HepG2 (cell line): ENCODE results near the gene METTL16. TPM values are rescaled to one million over a fixed set of nuclear protein-coding genes. Genes with fewer than 3 reads are reported as not detected.

Experiments
- ATF1 ChIP-seq: IDR thresholded peaks from 2 replicates; pipeline ENCODE4 v1.6.1; 2016; ENCODE audit warnings: mild to moderate bottlenecking, control low read depth
- KAT7 ChIP-seq: IDR thresholded peaks from 2 replicates; pipeline ENCODE4 v1.6.1; 2018; ENCODE audit warnings: borderline replicate concordance, missing compliant biosample characterization
- SIX1 ChIP-seq: sonication (generic); formaldehyde crosslinking; IDR thresholded peaks from 2 replicates; pipeline ENCODE4 v1.4.0; 2020; ENCODE audit warnings: missing genetic modification reagents, borderline replicate concordance
- ZFX ChIP-seq: sonication (generic); formaldehyde crosslinking; IDR thresholded peaks from 2 replicates; pipeline ENCODE4 v1.4.0; 2020; ENCODE audit warnings: mild to moderate bottlenecking, low read depth, missing genetic modification reagents, moderate library complexity
- ZFY ChIP-seq: sonication (generic); formaldehyde crosslinking; IDR thresholded peaks from 2 replicates; pipeline ENCODE4 v1.4.0; 2020; ENCODE audit warnings: missing genetic modification reagents
- ZNF446 ChIP-seq: sonication (generic); formaldehyde crosslinking; IDR thresholded peaks from 2 replicates; pipeline ENCODE4 v1.5.0; 2020; ENCODE audit warnings: mild to moderate bottlenecking, missing genetic modification reagents
- ZNF572 ChIP-seq: sonication (generic); formaldehyde crosslinking; IDR thresholded peaks from 2 replicates; pipeline ENCODE4 v1.5.1; 2020; ENCODE audit warnings: mild to moderate bottlenecking, missing genetic modification reagents
- polyA plus RNA-seq, 8 experiments: library from polyadenylated mRNA; depleted of rRNA in 3 of 8; stranded (reverse) in 7 of 8; unstranded in 1 of 8; fragments of >200 nt; fragmentation: Illumina TruSeq in 4 of 8; extraction: Trizol in 4 of 8; gene quantifications; 2 replicates each; pipeline versions ENCODE4 v1.2.1 to v1.2.3, GENCODE V29; 2011 to 2016; ENCODE audit warnings: low read depth in 4 of 8, missing spikeins in 1 of 8, mixed read lengths in 1 of 8; ENCODE audit not compliant: insufficient read depth in 1 of 8
- total RNA-seq, 5 experiments: library from RNA; depleted of rRNA; stranded (reverse); fragments of >200 nt; fragmentation: Illumina TruSeq; extraction: Trizol; gene quantifications; 2 replicates each; pipeline ENCODE4 v1.2.3, GENCODE V29; 2016; ENCODE audit warnings: low read depth in 1 of 5
- TF ChIP-seq, protein P1 (sequence below): sonication (generic); formaldehyde crosslinking; IDR thresholded peaks from 2 replicates; pipeline ENCODE4 v1.5.1; 2020; ENCODE audit warnings: mild to moderate bottlenecking, moderate library complexity, missing genetic modification reagents
- TF ChIP-seq, protein P2 (sequence below): sonication (generic); formaldehyde crosslinking; IDR thresholded peaks from 2 replicates; pipeline ENCODE4 v1.4.0; 2020; ENCODE audit warnings: low read depth, mild to moderate bottlenecking, missing genetic modification reagents
- TF ChIP-seq, protein P3 (sequence below): sonication (generic); formaldehyde crosslinking; IDR thresholded peaks from 2 replicates; pipeline ENCODE4 v1.4.0; 2020; ENCODE audit warnings: missing genetic modification reagents
- TF ChIP-seq, protein P4 (sequence below): sonication (generic); formaldehyde crosslinking; IDR thresholded peaks from 2 replicates; pipeline ENCODE4 v1.8.0; 2022; ENCODE audit warnings: mild to moderate bottlenecking, missing genetic modification reagents; ENCODE audit not compliant: insufficient replicate concordance
- TF ChIP-seq, protein P5 (sequence below): sonication (generic); formaldehyde crosslinking; IDR thresholded peaks from 2 replicates; pipeline ENCODE4 v1.5.1; 2020; ENCODE audit warnings: mild to moderate bottlenecking, missing genetic modification reagents, borderline replicate concordance
- TF ChIP-seq, protein P6 (sequence below): sonication (generic); formaldehyde crosslinking; IDR thresholded peaks from 2 replicates; pipeline ENCODE4 v1.8.1; 2022; ENCODE audit warnings: low read depth, mild to moderate bottlenecking, missing genetic modification reagents
- TF ChIP-seq, protein P7 (sequence below): sonication (generic); formaldehyde crosslinking; IDR thresholded peaks from 2 replicates; pipeline ENCODE4 v1.4.0; 2020; ENCODE audit warnings: mild to moderate bottlenecking, missing genetic modification reagents, borderline replicate concordance

The METTL16 gene
- total and polyA plus RNA-seq, 2 of the 13 experiments (the other 11 are each of a cell fraction or from before 2014, with no cell fraction given) = 11.6 to 18.5 TPM

DNA sequence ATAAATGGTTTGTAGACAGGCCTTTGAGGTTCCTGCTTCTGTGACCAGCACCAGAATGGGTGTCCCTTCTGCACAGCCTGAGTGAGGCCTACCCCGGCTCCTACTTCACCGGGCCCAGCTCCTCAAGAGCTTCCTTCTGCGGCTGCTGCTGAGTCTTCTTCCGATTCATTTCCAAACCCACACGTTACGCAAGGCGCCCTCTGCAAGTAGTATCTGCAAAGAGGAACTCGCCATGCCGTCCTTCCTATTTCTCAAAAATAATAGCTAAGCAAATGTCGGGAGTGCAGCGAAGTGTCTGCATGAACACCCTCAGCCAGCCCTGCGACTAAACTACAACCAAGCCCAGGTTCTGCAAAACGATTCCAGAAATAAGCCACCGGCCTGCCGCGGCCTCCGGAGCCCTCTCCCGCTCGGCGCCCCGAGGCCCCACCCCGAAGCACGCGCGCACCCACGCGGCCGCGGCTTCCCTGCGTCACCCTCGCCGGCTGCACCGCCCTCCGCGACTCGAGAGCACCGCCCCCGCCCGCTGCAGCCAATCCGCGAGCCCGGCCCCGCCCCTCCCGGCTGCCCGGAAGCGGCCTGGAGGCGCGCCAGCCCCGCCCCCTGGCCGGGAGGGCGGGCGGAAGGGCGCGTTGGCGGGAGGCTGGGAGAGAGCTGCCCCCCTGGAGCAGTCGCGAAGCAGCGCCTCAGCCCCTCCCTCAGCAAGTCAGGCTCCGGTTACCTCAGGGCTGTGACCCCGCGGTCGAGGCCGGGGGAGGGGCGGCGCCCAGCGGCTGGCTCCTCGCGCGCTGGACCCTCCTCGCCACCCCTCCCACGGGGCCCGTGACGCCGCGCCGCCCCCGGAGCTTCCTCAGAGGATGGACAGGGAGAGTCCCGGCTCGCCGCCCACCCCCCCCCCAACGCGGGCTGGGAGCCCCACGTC lies 119.2 kb downstream of the METTL16 start (continued):
- TF ChIP-seq ATF1 (no peak), ZNF572 (no peak), ZFX (CRISPR knock-in tag) (peak; percentile 58), SIX1 (CRISPR knock-in tag) (peak; percentile 45; the same call in 1 of the 2 replicates), ZNF446 (no peak), KAT7 (CRISPR knock-in tag) (0 out of 2 replicates have a peak, but pooled peaks have one; percentile 15), ZFY (CRISPR knock-in tag) (peak; percentile 74)
- TF ChIP-seq, protein P1, sequence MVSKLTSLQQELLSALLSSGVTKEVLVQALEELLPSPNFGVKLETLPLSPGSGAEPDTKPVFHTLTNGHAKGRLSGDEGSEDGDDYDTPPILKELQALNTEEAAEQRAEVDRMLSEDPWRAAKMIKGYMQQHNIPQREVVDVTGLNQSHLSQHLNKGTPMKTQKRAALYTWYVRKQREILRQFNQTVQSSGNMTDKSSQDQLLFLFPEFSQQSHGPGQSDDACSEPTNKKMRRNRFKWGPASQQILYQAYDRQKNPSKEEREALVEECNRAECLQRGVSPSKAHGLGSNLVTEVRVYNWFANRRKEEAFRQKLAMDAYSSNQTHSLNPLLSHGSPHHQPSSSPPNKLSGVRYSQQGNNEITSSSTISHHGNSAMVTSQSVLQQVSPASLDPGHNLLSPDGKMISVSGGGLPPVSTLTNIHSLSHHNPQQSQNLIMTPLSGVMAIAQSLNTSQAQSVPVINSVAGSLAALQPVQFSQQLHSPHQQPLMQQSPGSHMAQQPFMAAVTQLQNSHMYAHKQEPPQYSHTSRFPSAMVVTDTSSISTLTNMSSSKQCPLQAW (CRISPR knock-in tag) = 0 out of 2 replicates have a peak, but pooled peaks have one; percentile 22
- TF ChIP-seq, protein P2, sequence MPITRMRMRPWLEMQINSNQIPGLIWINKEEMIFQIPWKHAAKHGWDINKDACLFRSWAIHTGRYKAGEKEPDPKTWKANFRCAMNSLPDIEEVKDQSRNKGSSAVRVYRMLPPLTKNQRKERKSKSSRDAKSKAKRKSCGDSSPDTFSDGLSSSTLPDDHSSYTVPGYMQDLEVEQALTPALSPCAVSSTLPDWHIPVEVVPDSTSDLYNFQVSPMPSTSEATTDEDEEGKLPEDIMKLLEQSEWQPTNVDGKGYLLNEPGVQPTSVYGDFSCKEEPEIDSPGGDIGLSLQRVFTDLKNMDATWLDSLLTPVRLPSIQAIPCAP (CRISPR knock-in tag) = no peak
- TF ChIP-seq, protein P3, sequence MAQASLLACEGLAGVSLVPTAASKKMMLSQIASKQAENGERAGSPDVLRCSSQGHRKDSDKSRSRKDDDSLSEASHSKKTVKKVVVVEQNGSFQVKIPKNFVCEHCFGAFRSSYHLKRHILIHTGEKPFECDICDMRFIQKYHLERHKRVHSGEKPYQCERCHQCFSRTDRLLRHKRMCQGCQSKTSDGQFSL = peak; percentile 34; the same call in 1 of the 2 replicates
- TF ChIP-seq, protein P4, sequence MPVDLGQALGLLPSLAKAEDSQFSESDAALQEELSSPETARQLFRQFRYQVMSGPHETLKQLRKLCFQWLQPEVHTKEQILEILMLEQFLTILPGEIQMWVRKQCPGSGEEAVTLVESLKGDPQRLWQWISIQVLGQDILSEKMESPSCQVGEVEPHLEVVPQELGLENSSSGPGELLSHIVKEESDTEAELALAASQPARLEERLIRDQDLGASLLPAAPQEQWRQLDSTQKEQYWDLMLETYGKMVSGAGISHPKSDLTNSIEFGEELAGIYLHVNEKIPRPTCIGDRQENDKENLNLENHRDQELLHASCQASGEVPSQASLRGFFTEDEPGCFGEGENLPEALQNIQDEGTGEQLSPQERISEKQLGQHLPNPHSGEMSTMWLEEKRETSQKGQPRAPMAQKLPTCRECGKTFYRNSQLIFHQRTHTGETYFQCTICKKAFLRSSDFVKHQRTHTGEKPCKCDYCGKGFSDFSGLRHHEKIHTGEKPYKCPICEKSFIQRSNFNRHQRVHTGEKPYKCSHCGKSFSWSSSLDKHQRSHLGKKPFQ (CRISPR knock-in tag) = no peak
- TF ChIP-seq, protein P5, sequence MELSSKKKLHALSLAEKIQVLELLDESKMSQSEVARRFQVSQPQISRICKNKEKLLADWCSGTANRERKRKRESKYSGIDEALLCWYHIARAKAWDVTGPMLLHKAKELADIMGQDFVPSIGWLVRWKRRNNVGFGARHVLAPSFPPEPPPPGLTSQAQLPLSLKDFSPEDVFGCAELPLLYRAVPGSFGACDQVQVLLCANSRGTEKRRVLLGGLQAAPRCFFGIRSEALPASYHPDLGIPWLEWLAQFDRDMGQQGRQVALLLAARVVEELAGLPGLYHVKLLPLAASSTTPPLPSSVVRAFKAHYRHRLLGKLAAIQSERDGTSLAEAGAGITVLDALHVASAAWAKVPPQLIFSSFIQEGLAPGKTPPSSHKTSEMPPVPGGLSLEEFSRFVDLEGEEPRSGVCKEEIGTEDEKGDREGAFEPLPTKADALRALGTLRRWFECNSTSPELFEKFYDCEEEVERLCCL (CRISPR knock-in tag) = no peak
- TF ChIP-seq, protein P6, sequence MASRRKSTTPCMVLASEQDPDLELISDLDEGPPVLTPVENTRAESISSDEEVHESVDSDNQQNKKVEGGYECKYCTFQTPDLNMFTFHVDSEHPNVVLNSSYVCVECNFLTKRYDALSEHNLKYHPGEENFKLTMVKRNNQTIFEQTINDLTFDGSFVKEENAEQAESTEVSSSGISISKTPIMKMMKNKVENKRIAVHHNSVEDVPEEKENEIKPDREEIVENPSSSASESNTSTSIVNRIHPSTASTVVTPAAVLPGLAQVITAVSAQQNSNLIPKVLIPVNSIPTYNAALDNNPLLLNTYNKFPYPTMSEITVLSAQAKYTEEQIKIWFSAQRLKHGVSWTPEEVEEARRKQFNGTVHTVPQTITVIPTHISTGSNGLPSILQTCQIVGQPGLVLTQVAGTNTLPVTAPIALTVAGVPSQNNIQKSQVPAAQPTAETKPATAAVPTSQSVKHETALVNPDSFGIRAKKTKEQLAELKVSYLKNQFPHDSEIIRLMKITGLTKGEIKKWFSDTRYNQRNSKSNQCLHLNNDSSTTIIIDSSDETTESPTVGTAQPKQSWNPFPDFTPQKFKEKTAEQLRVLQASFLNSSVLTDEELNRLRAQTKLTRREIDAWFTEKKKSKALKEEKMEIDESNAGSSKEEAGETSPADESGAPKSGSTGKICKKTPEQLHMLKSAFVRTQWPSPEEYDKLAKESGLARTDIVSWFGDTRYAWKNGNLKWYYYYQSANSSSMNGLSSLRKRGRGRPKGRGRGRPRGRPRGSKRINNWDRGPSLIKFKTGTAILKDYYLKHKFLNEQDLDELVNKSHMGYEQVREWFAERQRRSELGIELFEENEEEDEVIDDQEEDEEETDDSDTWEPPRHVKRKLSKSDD (CRISPR knock-in tag) = 0 out of 2 replicates have a peak, but pooled peaks have one; percentile 57
- TF ChIP-seq, protein P7, sequence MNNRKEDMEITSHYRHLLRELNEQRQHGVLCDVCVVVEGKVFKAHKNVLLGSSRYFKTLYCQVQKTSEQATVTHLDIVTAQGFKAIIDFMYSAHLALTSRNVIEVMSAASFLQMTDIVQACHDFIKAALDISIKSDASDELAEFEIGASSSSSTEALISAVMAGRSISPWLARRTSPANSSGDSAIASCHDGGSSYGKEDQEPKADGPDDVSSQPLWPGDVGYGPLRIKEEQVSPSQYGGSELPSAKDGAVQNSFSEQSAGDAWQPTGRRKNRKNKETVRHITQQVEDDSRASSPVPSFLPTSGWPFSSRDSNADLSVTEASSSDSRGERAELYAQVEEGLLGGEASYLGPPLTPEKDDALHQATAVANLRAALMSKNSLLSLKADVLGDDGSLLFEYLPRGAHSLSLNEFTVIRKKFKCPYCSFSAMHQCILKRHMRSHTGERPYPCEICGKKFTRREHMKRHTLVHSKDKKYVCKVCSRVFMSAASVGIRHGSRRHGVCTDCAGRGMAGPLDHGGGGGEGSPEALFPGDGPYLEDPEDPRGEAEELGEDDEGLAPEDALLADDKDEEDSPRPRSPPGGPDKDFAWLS = no peak
